T-helper 1 cell treated with Interleukin-12 subunit alpha and Interleukin-12 subunit beta and Interleukin-4 antibody, amounts not matched to agents 30 ng/mL and 1 ng/mL, for 36 hours (primary cell): ENCODE measurements around the gene ETV2. TPM values are rescaled to one million over a fixed set of nuclear protein-coding genes. Genes with fewer than 3 reads are reported as not detected.
"Not testable (repeated sequence)": the region's sequence is repeated elsewhere in the genome, so short reads cannot be mapped to it uniquely, and the experiment has no call there.

ENCODE experiments used
- intact Hi-C: fragments of 100-400 bp; cut with micrococcal nuclease; formaldehyde crosslinking; loops from one replicate; pipeline ENCODE4 v1.15.1; 2024
- total RNA-seq: library from RNA; stranded (reverse); gene quantifications from 2 replicates; pipeline ENCODE4 v1.2.3, GENCODE V29; 2022

Gene ETV2, protein sequence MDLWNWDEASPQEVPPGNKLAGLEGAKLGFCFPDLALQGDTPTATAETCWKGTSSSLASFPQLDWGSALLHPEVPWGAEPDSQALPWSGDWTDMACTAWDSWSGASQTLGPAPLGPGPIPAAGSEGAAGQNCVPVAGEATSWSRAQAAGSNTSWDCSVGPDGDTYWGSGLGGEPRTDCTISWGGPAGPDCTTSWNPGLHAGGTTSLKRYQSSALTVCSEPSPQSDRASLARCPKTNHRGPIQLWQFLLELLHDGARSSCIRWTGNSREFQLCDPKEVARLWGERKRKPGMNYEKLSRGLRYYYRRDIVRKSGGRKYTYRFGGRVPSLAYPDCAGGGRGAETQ
- 0.59 TPM in 1 of 2 replicates, not detected in the other for total RNA-seq

DNA sequence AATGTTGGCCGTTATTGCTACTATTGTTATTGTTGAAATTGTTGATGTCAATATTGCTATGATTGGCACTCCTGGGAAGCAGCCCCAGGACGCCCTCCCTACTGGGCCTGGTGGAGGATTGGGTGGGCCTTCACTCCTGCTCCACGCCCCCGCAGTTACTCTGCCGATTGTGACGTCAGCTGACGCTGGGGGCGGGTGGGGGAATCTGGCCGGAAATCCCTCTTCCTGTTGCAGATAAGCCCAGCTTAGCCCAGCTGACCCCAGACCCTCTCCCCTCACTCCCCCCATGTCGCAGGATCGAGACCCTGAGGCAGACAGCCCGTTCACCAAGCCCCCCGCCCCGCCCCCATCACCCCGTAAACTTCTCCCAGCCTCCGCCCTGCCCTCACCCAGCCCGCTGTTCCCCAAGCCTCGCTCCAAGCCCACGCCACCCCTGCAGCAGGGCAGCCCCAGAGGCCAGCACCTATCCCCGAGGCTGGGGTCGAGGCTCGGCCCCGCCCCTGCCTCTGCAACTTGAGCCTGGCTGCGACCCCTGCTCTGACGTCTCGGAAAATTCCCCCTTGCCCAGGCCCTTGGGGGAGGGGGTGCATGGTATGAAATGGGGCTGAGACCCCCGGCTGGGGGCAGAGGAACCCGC is at the start of gene ETV2:
Gene ETV2 (plus strand): TSS at position 231 of the 637 bp plus-strand sequence. CDS start 716 bp downstream, outside the sequence.
- intact Hi-C loops, result loop anchor here (5.0 to 10.0 kb wide), 2 partner anchors 429 to 573 kb away; partner anchors contain the start of genes ZNF146 and ZNF565

DNA sequence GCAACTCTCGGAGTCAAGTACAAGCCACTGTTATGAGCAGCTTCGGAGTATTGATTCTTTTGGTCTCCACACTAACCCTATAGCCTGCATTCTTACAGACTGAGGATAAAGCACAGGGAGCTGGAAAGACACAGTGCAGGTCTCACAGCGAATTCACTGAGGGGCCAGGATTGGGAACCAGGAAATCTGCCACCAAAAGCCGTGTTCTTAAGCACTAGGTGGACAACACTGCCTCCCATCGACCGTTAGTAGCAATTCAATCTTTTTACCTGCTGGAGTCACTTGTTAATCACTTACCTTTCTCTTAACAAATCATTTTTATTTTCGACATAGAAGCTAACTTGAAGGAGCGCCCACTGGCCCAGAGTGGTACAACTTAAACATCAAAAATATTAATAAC is 49.3 kb upstream of the ETV2 start:
- intact Hi-C loops, result loop anchor here (1.0 kb wide), 4 partner anchors 36 to 239 kb away; no protein-coding TSS in a partner anchor

DNA sequence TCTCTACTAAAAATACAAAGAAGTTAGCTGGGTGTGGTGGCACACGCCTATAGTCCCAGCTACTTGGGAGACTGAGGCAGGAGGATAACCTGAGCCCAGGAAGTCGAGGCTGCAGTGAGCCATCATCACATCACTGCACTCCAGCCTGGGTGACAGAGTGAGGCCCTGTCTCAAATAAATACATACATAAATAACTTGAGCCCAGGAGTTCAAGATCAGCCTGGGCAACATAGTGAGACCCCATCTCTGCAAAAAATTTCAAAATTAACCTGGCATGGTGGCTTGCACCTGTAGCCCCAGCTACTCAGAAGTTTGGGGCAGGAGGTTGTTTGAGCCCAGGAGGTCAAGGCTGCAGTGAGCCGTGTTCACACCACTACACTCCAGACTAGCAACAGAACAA is 46.5 kb upstream of the ETV2 start:
- intact Hi-C loops, result not testable (repeated sequence)

DNA sequence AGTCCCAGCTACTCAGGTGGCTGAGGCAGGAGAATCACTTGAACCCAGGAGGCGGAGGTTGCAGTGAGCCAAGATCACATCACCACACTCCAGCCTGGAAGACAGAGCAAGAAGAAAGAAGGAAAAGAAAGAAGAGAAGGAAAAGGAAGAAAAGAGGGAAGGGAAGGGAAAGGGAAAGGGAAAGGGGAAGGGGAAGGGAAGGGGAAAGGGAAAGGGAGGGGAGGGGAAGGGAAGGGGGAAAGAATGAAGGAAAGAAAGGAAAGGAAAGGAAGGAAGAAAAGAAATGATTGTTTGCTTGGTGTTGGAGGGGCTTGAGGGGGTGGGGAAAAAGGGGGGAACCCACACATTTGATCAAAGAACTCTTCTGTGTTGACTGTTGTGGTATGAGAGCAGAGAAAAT is 45.6 kb upstream of the ETV2 start:
- intact Hi-C loops, result no loop called here

DNA sequence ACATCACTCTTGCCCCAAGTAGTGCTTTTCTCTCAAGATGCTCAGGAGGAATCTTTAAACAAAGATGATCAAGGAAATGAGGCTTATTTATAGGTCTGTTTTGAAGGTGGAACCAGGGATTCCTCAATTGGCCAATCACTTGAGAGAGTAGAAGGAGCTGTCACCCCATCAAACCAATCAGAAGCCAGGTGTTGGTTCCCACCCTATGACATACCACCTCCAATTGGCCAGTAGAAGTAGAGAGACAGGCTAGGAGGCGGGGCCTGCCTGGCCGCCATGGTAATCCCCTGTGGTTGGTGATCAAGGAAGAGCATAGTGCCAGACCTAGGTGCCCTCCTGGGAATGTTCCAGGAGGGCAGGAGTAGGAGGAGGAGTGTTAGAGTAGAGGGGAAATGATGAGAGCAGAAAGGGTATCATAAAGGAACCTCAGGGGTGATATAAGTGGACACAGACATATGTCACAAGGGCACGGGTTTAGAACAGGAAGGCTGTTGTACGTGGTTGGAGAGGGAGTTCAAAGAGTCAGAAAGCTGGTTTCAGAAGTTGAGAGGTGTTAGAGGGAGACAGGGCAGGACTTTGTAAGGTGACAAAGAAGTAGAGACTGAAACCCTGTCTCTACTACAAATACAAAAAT is 45.1 kb upstream of the ETV2 start:
- intact Hi-C loops, result no loop called here

DNA sequence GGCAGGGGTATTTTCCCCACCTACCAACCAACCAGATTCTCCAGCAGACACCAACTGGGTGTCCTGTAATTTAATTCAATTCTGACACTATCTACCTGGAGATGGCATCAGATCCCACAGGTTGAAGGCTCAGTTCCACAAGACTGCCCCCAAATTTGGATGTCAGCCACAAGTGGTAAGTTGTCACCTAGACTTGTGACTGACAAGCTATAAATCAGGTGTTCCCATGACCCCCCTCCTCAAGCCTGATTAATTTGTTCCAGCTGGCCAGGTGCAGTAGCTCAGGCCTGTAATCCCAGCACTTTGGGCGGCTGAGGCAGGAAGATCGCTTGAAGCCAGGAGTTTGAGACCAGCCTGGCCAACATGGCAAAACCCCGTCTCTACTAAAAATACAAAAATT is 39.6 kb upstream of the ETV2 start:
- intact Hi-C loops, result no loop called here

DNA sequence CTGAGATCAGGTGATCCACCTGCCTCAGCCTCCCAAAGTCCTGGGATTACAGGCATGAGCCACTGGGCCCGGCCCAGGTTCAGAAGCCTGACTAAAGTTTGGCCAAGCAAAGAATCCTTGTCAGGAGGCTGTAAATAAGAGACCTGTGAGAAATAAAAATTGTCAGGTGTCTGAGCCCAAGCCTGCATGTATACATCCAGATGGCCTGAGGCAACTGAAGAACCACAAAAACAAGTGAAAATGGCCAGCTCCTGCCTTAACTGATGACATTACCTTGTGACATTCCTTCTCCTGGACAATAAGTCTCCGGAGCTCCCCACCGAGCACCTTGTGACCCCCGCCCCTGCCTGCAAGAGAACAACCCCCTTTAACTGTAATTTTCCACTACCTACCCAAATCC is 37.1 kb upstream of the ETV2 start:
- intact Hi-C loops, result not testable (repeated sequence)

DNA sequence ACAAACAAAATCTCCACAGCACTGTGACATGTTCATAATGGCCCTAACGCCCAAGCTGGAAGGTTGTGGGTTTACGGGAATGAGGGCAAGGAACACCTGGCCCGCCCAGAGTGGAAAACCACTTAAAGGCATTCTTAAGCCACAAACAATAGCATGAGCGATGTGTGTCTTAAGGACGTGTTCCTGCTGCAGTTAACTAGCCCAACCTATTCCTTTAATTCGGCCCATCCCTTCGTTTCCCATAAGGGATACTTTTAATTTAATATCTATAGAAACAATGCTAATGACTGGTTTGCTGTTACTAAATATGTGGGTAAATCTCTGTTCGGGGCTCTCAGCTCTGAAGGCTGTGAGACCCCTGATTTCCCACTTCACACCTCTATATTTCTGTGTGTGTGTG is 34.4 kb upstream of the ETV2 start:
- intact Hi-C loops, result not testable (repeated sequence)

DNA sequence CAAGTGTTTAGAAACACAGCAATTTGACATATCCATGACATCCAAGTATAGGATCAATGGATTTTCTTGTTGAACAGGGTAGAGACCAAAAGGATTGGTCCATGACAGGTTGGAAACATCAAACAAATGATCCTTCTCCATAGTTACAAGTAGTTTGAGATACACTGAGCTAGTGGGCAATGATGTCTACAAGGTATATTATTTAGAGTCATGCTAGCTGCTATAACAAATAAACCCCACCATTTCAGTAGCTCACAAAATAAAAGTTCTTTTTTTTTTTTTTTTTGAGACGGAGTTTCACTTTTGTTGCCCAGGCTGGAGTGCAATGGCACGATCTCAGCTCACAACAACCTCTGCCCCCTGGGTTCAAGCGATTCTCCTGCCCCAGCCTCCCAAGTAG is 33.9 kb upstream of the ETV2 start:
- intact Hi-C loops, result no loop called here

DNA sequence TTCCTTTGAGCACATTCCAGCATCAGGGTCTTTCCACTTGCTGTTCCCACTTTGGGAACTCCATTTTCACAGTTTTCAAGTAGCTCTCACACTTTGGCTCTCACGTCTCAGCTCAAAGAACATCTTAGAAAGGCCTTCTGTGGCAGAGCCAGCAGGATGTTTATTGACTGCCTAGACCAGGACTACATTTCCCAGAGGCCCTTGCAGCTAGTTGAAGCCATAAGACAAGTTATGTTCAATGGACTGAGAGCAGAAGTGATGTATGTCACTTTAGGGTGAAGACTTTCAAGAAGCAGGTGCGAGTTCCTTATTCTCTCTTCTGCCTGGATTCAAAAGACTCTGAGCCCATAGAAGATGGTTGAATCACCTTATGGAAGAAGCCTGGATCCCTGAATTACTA is 33.3 kb upstream of the ETV2 start:
- intact Hi-C loops, result no loop called here

DNA sequence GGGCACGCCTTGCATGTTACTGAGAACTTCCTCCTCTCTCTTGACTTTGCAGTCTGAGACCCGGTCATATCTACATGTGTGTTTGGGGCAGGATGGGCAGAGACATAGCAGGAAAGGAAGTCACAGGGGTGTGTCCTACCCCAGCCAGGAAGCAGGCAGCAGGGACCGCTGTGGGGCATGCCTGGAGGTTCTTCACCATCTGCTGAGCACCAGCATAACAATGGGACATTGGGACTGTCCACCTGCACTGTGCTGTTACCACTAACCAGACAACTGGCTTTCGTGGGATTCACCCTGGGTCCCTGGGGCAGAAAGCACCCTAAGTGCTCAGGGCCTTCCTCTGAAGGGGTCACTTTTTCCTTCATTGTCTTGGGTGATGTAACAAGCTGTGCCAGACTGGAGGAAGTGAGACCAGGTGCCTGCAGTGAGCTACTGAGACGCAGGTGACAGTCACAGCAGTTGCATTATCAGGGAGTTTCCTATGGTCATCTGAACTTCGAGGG is 31.6 kb upstream of the ETV2 start:
- intact Hi-C loops, result no loop called here

DNA sequence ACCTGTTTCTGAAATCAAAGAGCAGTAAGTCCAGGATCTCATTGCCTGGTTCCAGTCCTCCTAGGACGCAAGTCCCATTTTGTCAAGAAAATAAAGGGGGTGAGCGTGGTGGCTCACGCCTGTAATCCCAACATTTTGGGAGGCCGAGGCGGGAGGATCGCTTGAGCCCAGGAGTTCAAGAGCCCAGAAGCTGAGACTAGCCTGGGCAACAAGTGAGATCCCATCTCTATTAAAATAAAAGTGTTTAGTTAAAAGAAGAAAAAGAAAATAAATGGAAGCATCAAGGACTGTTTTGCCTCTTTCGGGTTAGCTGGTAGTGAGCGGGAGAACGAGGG is 29.4 kb upstream of the ETV2 start:
- intact Hi-C loops, result loop anchor here (1.0 kb wide), 10 partner anchors 16 to 146 kb away; partner anchors contain the start of genes COX6B1, LIN37, PROSER3 and TMEM147

DNA sequence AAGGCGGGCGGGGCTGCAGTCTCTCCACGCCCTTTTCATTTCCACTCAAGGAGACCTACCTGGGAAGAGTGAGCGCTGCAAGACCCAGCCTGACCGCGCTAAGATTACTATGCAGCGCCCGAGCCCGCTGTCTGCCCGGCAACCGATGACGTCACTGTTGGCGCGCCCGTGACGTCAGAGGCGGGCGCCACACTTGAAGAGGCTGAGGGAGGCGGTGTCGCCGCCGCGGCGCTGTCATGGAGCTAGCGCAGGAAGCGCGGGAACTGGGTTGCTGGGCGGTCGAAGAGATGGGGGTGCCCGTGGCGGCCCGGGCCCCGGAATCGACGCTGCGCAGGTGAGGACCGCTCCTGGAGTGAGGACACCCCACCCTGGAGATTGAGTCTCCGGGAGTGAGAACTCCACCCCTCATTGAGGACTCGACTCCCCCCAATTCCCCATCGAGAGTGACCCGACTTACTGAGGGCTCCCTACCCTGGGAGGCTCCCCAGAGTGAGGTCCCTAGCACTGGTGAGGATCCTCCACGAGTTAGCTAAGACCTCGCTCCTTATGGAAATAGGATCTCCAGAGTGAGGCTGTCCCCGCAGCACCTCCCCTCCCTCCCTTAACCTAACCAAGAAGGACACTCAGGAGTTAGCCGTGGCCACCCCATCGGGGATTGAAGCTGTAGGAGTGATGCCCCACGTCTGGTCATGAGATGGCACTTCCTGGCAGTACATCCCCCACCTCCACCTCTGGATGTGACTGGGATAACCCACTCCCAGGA is 28.8 kb upstream of the ETV2 start, which contains the start of gene HAUS5:
Gene HAUS5 (plus strand): TSS at position 177 of the 763 bp plus-strand sequence. CDS start 60 bp downstream, at position 237.
- intact Hi-C loops, result loop anchor here (1.0 kb wide), 10 partner anchors 16 to 146 kb away; partner anchors contain the start of genes COX6B1, LIN37, PROSER3 and TMEM147

DNA sequence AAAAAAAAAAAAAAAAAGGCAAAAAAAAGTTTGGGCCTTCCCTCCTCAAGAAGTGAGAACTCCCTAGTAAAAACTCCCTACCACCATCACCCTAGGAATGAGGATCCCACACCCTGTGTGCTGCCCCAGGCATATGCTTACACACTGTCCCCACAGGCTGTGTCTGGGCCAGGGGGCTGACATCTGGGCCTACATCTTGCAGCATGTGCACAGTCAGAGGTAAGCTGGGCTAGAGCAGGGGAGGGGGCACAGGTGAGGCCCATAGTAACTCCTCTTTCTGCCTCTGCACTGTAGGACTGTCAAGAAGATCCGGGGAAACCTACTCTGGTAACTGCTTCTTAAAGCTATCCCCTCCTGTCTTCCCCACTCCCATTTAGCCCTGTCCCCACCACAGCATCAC is 28.0 kb upstream of the ETV2 start:
- intact Hi-C loops, result no loop called here

DNA sequence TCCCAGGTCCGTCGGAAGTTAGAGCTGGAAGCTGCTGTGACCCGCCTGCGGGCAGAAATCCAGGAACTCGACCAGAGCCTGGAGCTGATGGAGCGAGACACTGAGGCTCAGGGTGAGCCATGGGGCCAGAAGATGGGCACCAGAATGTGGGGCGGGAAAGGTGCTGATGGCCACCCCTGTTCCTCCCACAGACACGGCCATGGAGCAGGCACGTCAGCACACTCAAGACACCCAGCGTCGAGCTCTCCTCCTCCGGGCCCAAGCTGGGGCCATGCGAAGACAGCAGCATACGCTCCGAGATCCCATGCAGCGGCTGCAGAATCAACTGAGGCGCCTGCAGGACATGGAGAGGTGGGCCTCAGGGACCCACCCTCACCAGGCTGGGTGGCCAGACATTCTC is 26.5 kb upstream of the ETV2 start:
- intact Hi-C loops, result no loop called here

DNA sequence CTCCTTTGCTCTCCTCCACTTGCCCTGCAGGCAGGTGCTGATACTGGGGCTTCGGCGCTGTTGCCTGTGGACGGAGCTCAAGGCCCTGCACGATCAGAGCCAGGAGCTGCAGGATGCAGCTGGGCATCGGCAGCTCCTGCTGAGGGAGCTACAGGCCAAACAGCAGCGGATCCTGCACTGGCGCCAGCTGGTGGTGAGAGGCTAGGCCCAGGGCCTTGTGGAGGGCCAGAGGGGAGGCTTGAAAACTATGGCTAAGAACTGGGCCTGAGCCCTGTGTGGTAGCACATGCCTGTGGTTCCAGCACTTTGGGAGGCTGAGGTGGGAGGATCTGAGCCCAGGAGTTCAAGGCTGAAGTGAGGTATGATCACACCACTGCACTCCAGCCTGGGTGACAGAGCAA is 22.7 kb upstream of the ETV2 start:
- intact Hi-C loops, result no loop called here

DNA sequence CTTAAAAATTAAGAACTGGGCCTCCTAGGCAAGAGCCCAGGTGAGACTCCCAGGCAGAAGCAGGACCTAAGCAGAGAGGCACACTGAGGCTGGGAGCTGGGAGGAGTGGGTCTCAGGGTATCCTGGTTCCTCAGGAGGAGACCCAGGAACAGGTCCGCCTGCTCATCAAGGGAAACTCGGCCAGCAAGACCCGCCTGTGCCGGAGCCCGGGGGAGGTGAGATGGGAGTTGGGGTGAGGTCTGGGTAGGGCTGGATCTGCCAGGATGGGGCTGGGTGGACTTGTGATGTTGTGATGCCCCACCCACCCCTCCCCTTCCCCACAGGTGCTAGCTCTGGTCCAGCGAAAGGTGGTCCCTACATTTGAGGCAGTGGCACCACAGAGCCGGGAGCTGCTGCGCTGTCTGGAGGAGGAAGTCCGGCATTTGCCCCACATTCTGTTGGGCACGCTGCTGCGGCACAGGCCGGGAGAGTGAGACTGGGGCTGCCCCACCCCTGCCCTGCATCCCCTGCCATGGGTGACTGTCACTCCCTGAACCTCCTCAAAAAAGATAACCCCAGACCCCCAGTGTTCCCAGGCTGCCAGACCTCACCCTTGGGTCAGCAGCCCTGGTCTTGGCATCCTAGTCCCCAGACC is 22.1 kb upstream of the ETV2 start:
- intact Hi-C loops, result no loop called here

DNA sequence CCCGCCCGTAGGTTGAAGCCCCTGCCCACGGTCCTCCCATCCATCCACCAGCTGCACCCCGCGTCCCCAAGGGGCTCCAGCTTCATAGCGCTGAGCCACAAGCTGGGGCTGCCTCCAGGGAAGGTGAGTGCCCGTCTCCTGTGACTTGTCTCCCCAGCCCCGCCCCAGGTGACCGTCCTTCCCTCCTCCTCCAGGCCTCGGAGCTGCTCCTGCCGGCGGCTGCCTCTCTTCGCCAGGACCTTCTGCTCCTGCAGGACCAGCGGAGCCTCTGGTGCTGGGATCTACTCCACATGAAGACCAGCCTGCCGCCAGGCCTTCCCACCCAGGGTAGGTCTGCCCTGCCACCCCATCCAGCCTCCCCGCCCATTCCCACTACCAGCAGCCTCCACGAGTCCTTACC is 21.5 kb upstream of the ETV2 start:
- intact Hi-C loops, result no loop called here

DNA sequence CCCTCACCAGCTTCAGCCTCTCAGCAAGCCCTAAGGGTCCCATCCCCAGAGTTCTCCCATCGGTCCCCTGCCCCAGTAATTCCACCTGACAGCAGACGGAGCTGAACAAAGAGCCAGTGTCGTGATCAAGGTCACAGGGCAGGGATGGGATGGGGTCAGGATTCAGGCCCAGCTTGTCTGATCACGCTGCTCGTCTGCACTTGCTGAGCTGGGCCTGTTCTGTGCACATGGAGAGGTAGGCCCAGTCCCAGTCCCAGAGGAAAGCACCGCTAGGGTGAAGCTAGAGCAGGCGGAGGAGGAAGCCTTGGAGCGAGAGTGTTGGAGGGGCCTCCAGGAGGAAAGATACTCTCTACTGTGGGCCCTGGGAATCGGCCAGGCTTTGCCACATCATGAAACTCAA is 19.8 kb upstream of the ETV2 start:
- intact Hi-C loops, result no loop called here

DNA sequence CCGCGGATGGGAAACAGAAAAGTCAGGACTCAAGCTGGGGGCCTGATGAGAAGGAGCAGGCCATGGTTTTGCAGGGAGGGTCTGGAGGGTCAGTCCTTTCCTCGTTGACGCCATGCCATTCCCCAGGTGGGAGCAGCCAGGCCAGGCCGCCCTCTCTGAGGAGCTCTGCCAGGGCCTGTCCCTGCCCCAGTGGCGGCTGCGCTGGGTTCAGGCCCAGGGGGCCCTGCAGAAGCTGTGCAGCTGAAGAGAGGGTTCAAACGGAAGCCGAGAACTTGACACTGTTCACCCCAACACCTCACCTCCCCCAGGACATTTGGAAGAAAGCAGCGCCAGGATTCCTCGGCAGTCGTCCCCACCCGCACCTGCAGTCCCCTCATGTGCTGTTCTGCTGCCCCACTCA is 18.8 kb upstream of the ETV2 start:
- intact Hi-C loops, result no loop called here
